HG02588 (cell line): ENCODE data around the gene PMFBP1.

ENCODE experiments used
- ATAC-seq: cut with Tn5 transposase; IDR thresholded peaks from one replicate; pipeline ENCODE4 v1.9.1; 2021; ENCODE audit warnings: mild to moderate bottlenecking, moderate library complexity; ENCODE audit not compliant: unreplicated experiment

PMFBP1 gene

DNA sequence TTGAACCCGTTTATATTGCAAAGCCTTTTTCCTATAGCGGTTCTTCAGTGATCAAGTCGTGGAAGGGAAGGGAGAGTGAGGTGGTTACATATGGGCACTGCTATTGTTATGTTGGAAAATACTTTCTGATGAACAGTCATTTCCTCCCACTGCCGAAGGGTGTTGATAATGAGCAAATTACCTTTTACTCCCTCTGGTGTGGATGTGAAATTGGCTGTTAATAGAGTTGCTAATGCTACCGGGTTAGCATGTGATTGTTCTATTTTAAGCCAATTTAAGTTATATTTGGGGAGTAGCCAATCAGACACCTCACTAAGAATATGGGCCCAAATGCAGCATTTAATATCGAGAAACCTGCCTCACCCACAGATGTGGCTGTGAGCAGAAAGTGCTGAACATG, 15.6 kb upstream of the PMFBP1 start:
- ATAC-seq, result no peak

DNA sequence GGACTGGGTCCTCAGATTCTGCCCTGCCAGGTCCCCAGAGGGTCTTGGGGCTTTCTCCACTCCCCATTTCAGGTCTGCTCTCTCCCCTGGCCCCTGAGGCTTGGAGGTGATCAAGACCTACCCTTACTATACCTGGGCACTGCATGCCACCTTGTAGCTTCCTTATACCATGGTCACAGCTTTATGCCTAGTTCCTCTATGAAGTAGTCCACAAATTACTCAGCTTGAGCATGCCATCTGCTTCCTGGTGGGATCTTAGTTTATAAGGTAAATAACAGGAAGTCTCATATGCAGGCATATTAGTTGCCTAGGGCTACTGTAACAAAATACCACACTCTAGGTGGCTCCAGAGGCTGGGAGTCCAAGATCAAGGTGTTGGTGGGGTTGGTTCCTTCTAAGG, 11.0 kb upstream of the PMFBP1 start:
- no peak for ATAC-seq

DNA sequence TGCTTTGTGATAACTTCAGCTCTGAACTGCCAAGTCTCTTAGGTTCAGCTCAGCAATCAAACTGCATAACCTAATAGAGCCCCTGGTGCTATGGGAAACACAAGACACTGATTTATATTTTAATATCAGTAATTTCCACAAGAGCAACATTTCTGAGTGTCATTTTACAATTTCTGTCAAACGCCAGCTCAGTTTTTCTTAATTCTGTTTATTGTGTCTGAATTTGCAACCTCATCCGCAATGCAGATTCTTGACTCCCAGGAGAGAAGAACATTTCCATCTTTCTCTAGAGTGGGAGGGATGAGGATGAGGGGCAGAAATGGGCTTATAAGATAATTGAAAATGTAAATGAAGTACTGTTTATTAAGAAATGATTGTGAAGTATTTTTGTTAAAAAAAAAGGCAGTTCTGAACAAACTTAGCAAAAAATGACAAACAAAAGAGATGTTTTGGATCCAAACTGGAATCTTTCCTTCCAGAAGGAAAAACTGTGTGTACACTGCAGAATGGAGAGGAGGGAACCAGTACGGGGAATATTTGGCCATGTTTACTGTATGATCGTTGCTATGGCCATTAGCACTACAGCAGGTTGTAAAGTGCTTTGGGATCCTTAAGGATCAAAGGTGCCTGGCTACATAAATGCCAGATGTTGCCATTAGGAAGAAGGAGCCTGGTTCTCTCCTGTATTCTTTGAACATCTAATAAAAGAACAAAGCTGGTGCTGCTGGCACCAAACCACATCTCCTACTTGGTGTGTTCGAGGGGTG, 7.4 kb upstream of the PMFBP1 start:
- no peak for ATAC-seq

DNA sequence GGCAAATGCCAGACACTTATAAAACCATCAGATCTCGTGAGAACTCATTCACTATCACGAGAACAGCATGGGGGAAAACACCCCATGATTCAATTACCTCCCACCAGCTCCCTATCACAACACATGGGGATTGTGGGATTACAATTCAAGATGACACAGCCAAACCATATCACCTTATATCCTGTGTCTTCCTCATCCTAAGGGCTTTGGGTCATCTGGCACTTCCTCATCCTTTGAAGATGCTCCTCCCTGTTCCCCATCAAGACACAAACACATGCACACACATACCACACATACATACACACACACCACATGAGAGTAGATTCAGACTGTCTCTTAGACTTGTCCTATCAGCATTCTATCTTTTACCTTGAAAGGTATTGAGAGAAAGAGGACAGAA, 2.8 kb upstream of the PMFBP1 start:
- ATAC-seq, result no peak

- ATAC-seq, result no peak
Observed at GRCh38 chr16:72173997-72174396, 2.0 kb upstream of the PMFBP1 start.

GRCh38 chr16:72171236-72171635, 719 bp downstream of the PMFBP1 start:
- ATAC-seq, result no peak

DNA sequence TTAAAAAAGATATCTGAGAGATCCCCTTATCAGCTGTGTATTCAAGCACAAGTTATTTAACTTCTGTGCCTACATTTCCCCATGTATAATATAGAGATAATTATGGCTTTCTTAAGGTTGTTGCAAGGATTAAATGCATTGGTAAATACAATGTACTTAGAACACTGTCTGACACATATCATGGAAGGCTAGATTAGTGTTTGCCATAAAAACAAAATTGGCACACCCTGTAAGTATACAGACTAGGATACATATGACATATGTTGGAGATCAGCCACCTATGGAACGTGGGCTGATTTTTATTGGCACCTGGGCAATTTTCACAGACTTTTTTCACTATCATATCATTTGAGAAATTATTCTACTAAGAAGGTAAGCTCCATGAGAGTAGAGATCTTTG, 2.2 kb downstream of the PMFBP1 start:
- no peak for ATAC-seq

GRCh38 chr16:72168365-72168764, 3.6 kb downstream of the PMFBP1 start:
- no peak for ATAC-seq

GRCh38 chr16:72166954-72167561, 4.9 kb downstream of the PMFBP1 start:
- no peak for ATAC-seq

DNA sequence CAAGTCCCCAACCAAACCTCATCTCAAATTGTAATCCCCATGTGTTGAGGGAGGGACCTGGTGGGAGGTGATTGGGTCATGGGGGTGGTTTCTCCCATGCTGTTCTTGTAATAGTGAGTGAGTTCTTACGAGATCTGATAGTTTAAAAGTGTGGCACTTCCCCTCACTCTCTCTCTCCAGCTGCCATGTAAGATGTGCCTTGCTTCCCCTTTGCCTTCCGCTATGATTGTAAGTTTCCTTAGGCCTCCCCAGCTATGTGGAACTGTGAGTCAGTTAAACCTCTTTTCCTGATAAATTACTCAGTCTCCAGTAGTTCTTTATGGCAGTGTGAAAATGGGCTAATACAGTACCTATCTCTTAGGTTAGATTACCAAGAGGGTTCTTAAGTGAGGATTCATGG, 5.8 kb downstream of the PMFBP1 start:
- ATAC-seq, result no peak

DNA sequence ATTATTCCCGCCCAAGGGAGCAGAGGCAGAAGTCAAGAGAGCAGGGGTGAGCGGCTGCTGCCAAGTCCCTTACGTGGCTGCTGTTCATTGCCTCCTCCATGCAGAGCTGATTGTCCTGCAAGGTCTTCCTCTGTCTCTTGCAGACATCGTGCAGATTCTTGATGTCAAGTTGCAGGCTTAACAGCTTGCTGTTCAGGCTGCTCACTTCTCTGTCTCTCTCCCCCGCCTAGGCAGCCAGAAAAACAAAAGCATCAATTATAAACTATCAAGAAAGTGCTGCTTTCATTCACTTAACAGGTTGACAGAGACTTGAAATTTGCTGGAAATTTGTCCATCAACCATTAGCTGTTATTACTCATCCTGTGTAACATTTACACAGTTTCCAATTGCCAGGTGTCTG, 7.3 kb downstream of the PMFBP1 start:
- no peak for ATAC-seq

- no peak for ATAC-seq
Observed at GRCh38 chr16:72162105-72162692, 9.8 kb downstream of the PMFBP1 start.

DNA sequence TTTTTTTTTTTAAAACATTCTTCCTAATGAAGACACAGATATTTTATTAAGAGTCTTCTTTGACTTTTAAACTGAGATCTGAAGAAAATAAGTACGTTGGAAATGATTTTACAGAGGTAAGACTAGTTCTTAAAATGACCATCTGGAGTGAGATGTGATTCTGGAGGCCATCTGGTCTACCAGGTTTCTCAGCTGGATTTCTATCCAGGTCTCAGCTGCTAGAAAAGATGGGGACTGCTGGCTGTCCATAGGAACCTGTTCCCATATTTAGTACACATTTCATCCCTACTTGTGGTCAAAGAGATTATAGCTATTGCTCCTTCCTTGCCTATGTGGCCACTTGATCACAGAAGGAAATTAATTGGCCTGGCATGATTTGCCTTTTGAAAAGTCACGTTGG, 12.2 kb downstream of the PMFBP1 start:
- no peak for ATAC-seq

DNA sequence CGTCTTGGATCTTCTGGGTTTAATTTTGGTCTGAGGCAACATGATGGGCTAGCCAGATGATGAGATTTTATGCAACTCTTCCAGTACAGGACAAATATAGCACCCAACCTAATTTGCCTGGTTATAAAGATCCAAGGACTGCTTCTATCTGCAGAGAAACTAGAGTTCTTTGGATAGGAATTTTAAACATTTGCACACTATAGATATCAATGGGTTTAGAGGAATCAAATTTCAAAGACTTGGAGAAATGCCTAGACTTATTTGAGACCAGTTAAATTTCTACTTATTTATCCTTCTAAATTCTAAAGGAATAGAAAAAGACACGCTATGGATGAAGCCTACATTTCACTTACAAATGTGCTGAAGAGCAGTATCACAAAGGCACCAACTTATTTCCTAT, 12.6 kb downstream of the PMFBP1 start:
- ATAC-seq, result no peak

- no peak for ATAC-seq
Observed at GRCh38 chr16:72149676-72150464, 22.1 kb downstream of the PMFBP1 start.

GRCh38 chr16:72142476-72142875, 29.5 kb downstream of the PMFBP1 start:
- no peak for ATAC-seq

DNA sequence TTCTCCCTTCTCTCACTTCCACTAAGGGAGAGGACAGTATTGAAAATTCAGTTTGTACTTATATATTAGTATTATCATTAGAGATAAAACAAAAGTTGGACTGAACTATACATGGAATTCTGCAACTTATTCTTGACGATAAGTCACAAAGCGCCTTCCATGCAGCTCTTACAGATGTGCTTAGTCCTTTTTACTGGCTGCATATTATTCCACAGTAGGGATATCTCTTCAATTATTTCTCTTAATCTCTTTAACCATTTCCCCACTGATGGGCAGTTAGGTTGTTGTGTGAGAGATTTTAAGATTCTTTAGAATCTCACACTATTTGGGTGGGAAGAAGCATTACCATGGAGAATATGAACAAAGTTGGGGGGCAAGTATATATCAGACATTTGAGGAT, 32.0 kb downstream of the PMFBP1 start:
- no peak for ATAC-seq

- no peak for ATAC-seq
Observed at GRCh38 chr16:72138064-72138572, 33.8 kb downstream of the PMFBP1 start.

GRCh38 chr16:72137380-72138063, 34.4 kb downstream of the PMFBP1 start:
- no peak for ATAC-seq

- ATAC-seq, result no peak
Observed at GRCh38 chr16:72134507-72134906, 37.4 kb downstream of the PMFBP1 start.

DNA sequence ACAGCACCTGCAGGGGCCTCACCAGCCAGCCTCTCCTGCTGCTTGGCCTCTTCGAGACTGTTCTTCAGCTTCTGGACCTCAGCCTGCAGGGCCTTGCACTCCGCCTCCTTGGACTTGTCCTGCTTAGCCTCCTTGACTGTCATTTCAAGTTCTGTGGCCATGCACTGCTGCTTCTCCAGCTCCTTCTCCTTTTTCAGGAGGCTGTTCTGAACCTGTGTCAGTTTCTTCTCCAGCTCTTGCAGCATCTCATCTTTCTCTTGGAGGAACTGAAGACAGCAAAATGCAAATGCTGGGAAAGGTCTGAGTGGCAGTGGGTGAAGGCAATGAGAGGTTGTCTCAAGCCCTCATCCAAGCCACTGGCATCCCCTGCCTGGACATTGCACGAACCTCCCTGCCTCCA, 39.2 kb downstream of the PMFBP1 start:
- ATAC-seq, result no peak
